ENCODE results near the gene TOR3A.

GRCh38 chr1:179066471-179066870 is 15.4 kb upstream of the TOR3A start:
- TF ChIP-seq POLR2A (IDR thresholded peaks at IDR 0.05) (no peak), CTCF (IDR thresholded peaks at IDR 0.05) (no peak), POLR2AphosphoS5 (IDR thresholded peaks at IDR 0.05) (no peak)
